D721Med (cell line): Measurements from ENCODE around the gene LAMA3.

Experiments used
- DNase-seq: peaks from one replicate; pipeline ENCODE4 v3.0.0; 2011; ENCODE audit warnings: low spot score; ENCODE audit not compliant: insufficient read length
- FAIRE-seq: peaks from 2 replicates; lab custom pipeline; 2011; peaks lifted over from hg19 to GRCh38; lab: Jason Lieb, UNC
- TF ChIP-seq, protein P1 (sequence below): IDR thresholded peaks from 2 replicates; pipeline ENCODE4 v1.5.1; 2012; ENCODE audit warnings: mild to moderate bottlenecking, control low read depth; ENCODE audit not compliant: insufficient read depth; ENCODE audit errors: missing control alignments

The LAMA3 gene

DNA sequence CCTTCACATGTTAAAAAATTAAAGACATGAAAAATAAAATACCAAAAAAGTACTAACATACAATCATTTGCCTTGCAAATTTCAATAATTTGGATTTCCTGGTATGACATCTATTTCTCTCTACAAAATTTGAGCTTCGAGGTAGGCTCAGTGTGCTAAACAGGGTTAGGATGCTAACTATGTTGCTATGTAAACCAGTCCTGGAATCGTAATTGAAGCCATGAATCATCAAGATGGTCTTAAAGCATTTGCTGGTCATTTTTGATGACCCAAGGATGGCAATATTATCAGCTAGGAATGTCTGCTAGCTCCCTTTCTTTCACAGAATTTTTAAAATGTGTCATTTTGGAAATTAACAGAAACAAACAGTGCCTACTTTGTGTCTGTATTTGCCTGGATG is 217.4 kb downstream of the LAMA3 start:
- TF ChIP-seq, protein P1, sequence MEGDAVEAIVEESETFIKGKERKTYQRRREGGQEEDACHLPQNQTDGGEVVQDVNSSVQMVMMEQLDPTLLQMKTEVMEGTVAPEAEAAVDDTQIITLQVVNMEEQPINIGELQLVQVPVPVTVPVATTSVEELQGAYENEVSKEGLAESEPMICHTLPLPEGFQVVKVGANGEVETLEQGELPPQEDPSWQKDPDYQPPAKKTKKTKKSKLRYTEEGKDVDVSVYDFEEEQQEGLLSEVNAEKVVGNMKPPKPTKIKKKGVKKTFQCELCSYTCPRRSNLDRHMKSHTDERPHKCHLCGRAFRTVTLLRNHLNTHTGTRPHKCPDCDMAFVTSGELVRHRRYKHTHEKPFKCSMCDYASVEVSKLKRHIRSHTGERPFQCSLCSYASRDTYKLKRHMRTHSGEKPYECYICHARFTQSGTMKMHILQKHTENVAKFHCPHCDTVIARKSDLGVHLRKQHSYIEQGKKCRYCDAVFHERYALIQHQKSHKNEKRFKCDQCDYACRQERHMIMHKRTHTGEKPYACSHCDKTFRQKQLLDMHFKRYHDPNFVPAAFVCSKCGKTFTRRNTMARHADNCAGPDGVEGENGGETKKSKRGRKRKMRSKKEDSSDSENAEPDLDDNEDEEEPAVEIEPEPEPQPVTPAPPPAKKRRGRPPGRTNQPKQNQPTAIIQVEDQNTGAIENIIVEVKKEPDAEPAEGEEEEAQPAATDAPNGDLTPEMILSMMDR: no peak
- no peak for DNase-seq
- peak; percentile 41 for FAIRE-seq

GRCh38 chr18:23908827-23909226 is 219.6 kb downstream of the LAMA3 start:
- TF ChIP-seq, protein P1: no peak
- FAIRE-seq (no peak), DNase-seq (no peak)

- DNase-seq (no peak), FAIRE-seq (peak; percentile 60)
- TF ChIP-seq, protein P1: no peak
Measured at GRCh38 chr18:23910032-23910431, 220.8 kb downstream of the LAMA3 start.

DNA sequence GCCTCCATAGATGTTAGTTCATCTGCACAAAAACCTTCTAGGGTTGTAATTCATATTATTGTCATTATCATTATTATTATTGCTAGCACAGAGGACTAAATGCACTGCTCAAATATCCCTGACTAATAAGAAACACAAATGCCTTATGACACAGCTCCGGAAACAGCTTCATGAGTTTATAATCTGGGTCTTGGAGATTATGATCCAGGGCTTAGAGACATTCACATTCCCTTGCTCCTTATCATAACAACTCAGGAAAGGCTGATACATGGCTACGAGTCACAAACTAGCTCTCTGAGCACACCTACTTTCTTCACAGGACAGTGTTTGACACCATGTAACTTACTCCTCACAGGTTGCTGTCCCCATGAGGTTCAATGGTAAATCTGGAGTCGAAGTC is 223.1 kb downstream of the LAMA3 start:
- TF ChIP-seq, protein P1: no peak
- DNase-seq: no peak
- peak; percentile 61 for FAIRE-seq

DNA sequence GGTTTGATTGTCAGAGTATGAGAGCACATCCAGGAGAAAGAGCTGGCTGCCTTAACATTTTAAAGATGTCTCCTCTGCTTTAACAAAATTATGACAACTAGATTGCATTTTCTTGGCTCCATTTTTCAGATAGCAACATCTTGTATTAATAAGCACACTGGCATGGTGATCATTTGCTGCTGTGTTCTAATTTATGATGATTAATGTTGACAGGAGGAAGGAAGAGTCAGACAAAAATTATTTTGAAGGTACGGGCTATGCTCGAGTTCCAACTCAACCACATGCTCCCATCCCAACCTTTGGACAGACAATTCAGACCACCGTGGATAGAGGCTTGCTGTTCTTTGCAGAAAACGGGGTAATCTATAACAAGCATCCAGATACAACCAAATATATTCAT is 227.1 kb downstream of the LAMA3 start:
- DNase-seq (no peak), FAIRE-seq (no peak)
- TF ChIP-seq, protein P1: no peak

GRCh38 chr18:23918395-23919032 is 229.3 kb downstream of the LAMA3 start:
- TF ChIP-seq, protein P1: peak; percentile 85
- FAIRE-seq (peak; percentile 96), DNase-seq (peak; percentile 65)

- TF ChIP-seq, protein P1: no peak
- DNase-seq: no peak
- FAIRE-seq: no peak
Measured at GRCh38 chr18:23920054-23920453, 230.8 kb downstream of the LAMA3 start.
